ENCODE results near the gene C16orf92. TPM values are rescaled to one million over a fixed set of nuclear protein-coding genes. Genes with fewer than 3 reads are reported as not detected.
A peak's percentile ranks its signal among the peaks of the same experiment; 100 is the strongest.

C16orf92 gene
- total RNA-seq, 4 donors from 2014 or later, result not detected

- WGBS, 2 donors, result 1% methylated on average over 27 to 36 of the region's 65 CpGs
- peak within 1 kb of the TSS; percentile 24 to 81 (median 66) for H3K4me3 ChIP-seq (replicated peaks in 1 of 3)
- intact Hi-C loops (cut with DNase I), result loop anchor here (2.0 kb wide), 1 partner anchor 19 kb away; no protein-coding TSS in a partner anchor
- peak within 1 kb of the TSS; percentile 85 to 96 (median 89) for H3K27ac ChIP-seq
- H3K27me3 ChIP-seq, result no peaks in the 10 kb centered on the region
- DNase-seq, result peak; percentile 98 to 99
- TF ChIP-seq CTCF (IDR thresholded peaks at IDR 0.05) (peak in 1 of 6 experiments; percentile 15), POLR2A (IDR thresholded peaks at IDR 0.05) (peak in 1 of 2 donors; percentile 61)
- peaks cover 13 to 15% of the 10 kb centered on the region in 2 donors for H3K4me1 ChIP-seq
- H3K9me3 ChIP-seq, result no peaks in the 10 kb centered on the region
- peaks cover under 1 to 6% of the 10 kb centered on the region in 2 donors for H3K36me3 ChIP-seq
These were observed 26.9 kb upstream of the C16orf92 start, which contains the start of gene INO80E for GRCh38 chr16:29995911-29996765. TSS of gene INO80E (plus strand) at chr16:29996241. CDS start at chr16:29996311, 70 bp downstream.

DNA sequence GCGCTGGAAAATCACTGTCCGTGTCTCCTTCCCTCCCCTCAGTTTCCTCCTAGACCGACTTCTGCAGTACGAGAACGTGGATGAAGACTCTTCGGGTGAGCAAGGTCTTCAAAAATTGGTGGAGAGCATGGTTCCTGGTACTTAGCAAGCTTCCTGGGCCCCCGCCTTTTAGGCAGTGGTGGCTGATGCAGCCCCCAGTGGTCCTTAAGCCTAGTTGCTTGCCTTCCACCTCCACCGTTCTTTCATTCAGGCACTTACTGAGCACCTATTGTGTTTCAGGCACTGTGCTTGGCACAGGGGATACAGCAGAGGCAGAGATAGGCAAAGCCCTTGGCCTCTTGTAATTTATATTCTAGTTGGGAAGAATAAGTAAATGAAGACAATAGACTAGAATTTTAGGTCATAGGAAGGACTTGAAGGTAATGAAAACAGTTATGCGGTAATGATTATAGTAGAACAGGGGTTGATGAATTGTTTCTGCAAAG lies 26.2 kb upstream of the C16orf92 start:
- no peak overlapping the region for H3K27ac ChIP-seq
- 24 to 25% methylated on average over 9 of the region's 9 CpGs for WGBS, 2 donors
- TF ChIP-seq CTCF (IDR thresholded peaks at IDR 0.05) (no peak), POLR2A (IDR thresholded peaks at IDR 0.05) (no peak)
- H3K27me3 ChIP-seq, result no peaks in the 10 kb centered on the region
- no peaks in the 10 kb centered on the region for H3K36me3 ChIP-seq
- no peaks in the 10 kb centered on the region for H3K9me3 ChIP-seq
- H3K4me3 ChIP-seq (replicated peaks in 1 of 3), result peak overlapping the region; percentile 24 to 66 (median 58)
- intact Hi-C loops (cut with DNase I), result no loop called here
- H3K4me1 ChIP-seq, result peaks cover 13 to 15% of the 10 kb centered on the region in 2 donors
- no peak for DNase-seq

DNA sequence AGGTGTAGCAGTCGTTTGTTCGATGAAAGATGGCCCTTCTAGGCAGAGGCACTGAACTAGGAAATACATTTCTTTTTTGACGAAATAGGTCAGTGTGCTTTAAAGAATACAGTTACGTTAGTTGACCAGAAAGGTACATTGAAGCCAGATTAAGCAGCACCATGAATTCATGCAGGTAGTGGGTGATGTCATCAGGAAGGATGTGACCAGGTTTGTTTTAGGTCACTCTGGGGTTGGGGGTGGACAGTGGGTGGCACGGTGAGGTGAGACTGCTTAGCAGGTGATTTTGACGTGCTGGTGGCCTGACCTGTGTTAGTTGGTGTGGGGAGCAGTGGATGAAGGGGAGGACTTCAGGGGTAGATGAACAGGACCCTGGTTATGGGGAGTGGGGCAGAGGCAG lies 23.4 kb upstream of the C16orf92 start:
- TF ChIP-seq POLR2A (IDR thresholded peaks at IDR 0.05) (no peak), CTCF (IDR thresholded peaks at IDR 0.05) (no peak)
- no peak for DNase-seq
- H3K27ac ChIP-seq, result no peak overlapping the region
- H3K27me3 ChIP-seq, result no peaks in the 10 kb centered on the region
- intact Hi-C loops (cut with DNase I), result loop anchor here (5.0 kb wide), 1 partner anchor 302 kb away; no protein-coding TSS in a partner anchor
- H3K9me3 ChIP-seq, result no peaks in the 10 kb centered on the region
- peaks cover 10 to 12% of the 10 kb centered on the region in 2 donors for H3K4me1 ChIP-seq
- WGBS, 2 donors, result 93% methylated on average over 6 of the region's 6 CpGs
- H3K36me3 ChIP-seq, result peaks cover 0 to 2% of the 10 kb centered on the region in 2 donors
- no peak overlapping the region for H3K4me3 ChIP-seq (replicated peaks in 1 of 3)

- H3K36me3 ChIP-seq, result peaks cover 0 to 2% of the 10 kb centered on the region in 2 donors
- TF ChIP-seq CTCF (IDR thresholded peaks at IDR 0.05) (no peak), POLR2A (IDR thresholded peaks at IDR 0.05) (no peak)
These were observed 22.0 kb upstream of the C16orf92 start for GRCh38 chr16:30000735-30001631.

More at GRCh38 chr16:30000735-30001631, 22.0 kb upstream of the C16orf92 start:
- no peaks in the 10 kb centered on the region for H3K27me3 ChIP-seq
- H3K4me1 ChIP-seq, result peaks cover 4 to 6% of the 10 kb centered on the region in 2 donors
- intact Hi-C loops (cut with DNase I), result loop anchor here (5.0 kb wide), 1 partner anchor 304 kb away; no protein-coding TSS in a partner anchor
- no peaks in the 10 kb centered on the region for H3K9me3 ChIP-seq
- no peak overlapping the region for H3K4me3 ChIP-seq (replicated peaks in 1 of 3)
- no peak for DNase-seq
- 86 to 87% methylated on average over 33 of the region's 33 CpGs for WGBS, 2 donors
- no peak overlapping the region for H3K27ac ChIP-seq
